ENCODE measurements around the gene EMILIN2. TPM values are rescaled to one million over a fixed set of nuclear protein-coding genes. Genes with fewer than 3 reads are reported as not detected.

EMILIN2 gene
- total and polyA plus RNA-seq, 9 of the 15 experiments (the other 6 are each of a cell fraction or from before 2014, with no cell fraction given), result 0.01 to 0.40 (median 0.19) TPM

DNA sequence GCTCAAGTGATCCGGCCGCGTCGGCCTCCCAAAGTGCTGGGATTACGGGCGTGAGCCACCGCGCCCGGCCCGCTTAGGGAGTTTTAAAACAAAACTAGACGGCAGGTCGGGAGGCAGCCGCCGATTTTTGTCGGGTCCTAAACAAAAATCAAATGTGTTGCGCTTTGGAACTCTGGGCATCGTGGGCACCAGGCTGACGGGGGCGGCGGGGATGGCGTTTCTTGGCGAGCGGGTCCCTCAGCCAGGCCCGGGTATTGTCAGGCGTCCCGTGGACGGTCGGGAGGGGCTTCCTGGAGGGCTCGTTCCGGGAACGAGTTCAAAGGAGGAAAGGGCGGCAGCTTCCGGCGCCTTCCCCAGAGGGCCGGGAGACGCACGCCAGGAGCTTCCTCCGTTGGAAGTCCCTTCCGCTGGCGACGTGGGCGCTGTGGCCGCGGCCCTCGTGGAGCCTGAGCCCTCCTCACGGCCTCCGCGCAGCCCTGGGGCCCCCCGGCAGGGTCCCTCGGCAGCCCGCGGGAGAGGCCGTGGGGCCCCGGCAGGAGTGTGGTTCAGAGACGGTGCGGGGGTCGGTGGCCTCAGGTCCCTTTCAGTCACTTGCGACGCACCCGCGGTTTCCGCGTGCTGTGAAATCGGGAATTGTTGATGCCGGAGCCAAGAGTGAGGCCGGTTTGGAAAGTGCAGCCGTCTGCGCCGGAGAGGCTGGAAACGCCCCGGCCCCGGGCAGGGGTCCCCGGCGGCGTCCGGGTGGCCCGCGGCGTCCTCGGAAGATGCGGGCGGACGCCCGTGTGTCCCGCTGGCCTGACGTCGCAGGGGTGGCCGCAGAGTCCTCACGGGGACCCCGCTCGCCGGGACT is 59.3 kb downstream of the EMILIN2 start:
- 76% methylated on average over 68 of the region's 92 CpGs for WGBS (ENCODE audit: insufficient coverage, low coverage, missing lambda C conversion rate)
- H3K9ac ChIP-seq (ENCODE audit: insufficient read depth in 1 of 2, low read depth in 2 of 2, low read length in 2 of 2), result peak overlapping the region in 1 of 2 experiments; percentile 82; a peak in 2 of 4 replicates
- peak overlapping the region; percentile 46; the same call in 1 of the 2 replicates for H3K4me3 ChIP-seq
- H3K27me3 ChIP-seq (ENCODE audit: control insufficient read depth in 2 of 2, insufficient read depth in 2 of 2, low read length in 2 of 2), result peaks cover 2 to 21% of the 10 kb centered on the region in 2 experiments; a peak in 3 of 5 replicates
- ChIA-PET CTCF (ENCODE audit: low intra/inter-chr PET ratio) (no interaction called here), POLR2A (no interaction called here)
- ATAC-seq (no peak), FAIRE-seq (no peak), DNase-seq (ENCODE audit: extremely low read depth in 1 of 4, low spot score in 3 of 4) (no peak)
- intact Hi-C loops (cut with micrococcal nuclease) (no loop called here), in situ Hi-C loops (cut with MboI) (no loop called here)
- no peaks in the 10 kb centered on the region for H3K9me3 ChIP-seq (replicated peaks; ENCODE audit: control insufficient read depth, insufficient read depth, low read depth, low read length)
- no peak overlapping the region for H3K4me2 ChIP-seq (ENCODE audit: insufficient read depth, low read length)
- H3K4me1 ChIP-seq (replicated peaks in 1 of 2; ENCODE audit: control insufficient read depth in 2 of 2, insufficient read depth in 2 of 2, low read length in 2 of 2), result peaks cover 4 to 26% of the 10 kb centered on the region in 2 experiments; a peak in 4 of 5 replicates
- H3K27ac ChIP-seq (ENCODE audit: extremely low read depth, low read depth, low read length), result no peak overlapping the region
- TF ChIP-seq HNRNPL (IDR thresholded peaks at IDR 0.05; ENCODE audit: low read depth, low read length), result no peak
- no peak for TF ChIP-seq MYNN (IDR thresholded peaks at IDR 0.05)
- no peak for TF ChIP-seq MYNN (CRISPR knock-in tag; IDR thresholded peaks at IDR 0.05)
- TF ChIP-seq ETV5 (CRISPR knock-in tag; IDR thresholded peaks at IDR 0.05; ENCODE audit: low read depth), result no peak
- TF ChIP-seq ELF1 (tag; IDR thresholded peaks at IDR 0.05), result no peak
- TF ChIP-seq, protein P1, sequence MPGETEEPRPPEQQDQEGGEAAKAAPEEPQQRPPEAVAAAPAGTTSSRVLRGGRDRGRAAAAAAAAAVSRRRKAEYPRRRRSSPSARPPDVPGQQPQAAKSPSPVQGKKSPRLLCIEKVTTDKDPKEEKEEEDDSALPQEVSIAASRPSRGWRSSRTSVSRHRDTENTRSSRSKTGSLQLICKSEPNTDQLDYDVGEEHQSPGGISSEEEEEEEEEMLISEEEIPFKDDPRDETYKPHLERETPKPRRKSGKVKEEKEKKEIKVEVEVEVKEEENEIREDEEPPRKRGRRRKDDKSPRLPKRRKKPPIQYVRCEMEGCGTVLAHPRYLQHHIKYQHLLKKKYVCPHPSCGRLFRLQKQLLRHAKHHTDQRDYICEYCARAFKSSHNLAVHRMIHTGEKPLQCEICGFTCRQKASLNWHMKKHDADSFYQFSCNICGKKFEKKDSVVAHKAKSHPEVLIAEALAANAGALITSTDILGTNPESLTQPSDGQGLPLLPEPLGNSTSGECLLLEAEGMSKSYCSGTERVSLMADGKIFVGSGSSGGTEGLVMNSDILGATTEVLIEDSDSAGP (CRISPR knock-in tag; IDR thresholded peaks at IDR 0.05), result no peak
- no peak for TF ChIP-seq ZC3H4 (CRISPR knock-in tag; IDR thresholded peaks at IDR 0.05; ENCODE audit: borderline replicate concordance)
- no peak for TF ChIP-seq ZKSCAN8 (CRISPR knock-in tag; IDR thresholded peaks at IDR 0.05)
- TF ChIP-seq FOXJ2 (tag; IDR thresholded peaks at IDR 0.05), result no peak
- TF ChIP-seq TCF7L2 (IDR thresholded peaks at IDR 0.05; ENCODE audit: low read depth, low read length), result no peak
- no peak for TF ChIP-seq KLF16 (IDR thresholded peaks at IDR 0.05)
- TF ChIP-seq NCOA6 (IDR thresholded peaks at IDR 0.05), result no peak
- TF ChIP-seq, protein P2, sequence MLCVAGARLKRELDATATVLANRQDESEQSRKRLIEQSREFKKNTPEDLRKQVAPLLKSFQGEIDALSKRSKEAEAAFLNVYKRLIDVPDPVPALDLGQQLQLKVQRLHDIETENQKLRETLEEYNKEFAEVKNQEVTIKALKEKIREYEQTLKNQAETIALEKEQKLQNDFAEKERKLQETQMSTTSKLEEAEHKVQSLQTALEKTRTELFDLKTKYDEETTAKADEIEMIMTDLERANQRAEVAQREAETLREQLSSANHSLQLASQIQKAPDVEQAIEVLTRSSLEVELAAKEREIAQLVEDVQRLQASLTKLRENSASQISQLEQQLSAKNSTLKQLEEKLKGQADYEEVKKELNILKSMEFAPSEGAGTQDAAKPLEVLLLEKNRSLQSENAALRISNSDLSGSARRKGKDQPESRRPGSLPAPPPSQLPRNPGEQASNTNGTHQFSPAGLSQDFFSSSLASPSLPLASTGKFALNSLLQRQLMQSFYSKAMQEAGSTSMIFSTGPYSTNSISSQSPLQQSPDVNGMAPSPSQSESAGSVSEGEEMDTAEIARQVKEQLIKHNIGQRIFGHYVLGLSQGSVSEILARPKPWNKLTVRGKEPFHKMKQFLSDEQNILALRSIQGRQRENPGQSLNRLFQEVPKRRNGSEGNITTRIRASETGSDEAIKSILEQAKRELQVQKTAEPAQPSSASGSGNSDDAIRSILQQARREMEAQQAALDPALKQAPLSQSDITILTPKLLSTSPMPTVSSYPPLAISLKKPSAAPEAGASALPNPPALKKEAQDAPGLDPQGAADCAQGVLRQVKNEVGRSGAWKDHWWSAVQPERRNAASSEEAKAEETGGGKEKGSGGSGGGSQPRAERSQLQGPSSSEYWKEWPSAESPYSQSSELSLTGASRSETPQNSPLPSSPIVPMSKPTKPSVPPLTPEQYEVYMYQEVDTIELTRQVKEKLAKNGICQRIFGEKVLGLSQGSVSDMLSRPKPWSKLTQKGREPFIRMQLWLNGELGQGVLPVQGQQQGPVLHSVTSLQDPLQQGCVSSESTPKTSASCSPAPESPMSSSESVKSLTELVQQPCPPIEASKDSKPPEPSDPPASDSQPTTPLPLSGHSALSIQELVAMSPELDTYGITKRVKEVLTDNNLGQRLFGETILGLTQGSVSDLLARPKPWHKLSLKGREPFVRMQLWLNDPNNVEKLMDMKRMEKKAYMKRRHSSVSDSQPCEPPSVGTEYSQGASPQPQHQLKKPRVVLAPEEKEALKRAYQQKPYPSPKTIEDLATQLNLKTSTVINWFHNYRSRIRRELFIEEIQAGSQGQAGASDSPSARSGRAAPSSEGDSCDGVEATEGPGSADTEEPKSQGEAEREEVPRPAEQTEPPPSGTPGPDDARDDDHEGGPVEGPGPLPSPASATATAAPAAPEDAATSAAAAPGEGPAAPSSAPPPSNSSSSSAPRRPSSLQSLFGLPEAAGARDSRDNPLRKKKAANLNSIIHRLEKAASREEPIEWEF (CRISPR knock-in tag; IDR thresholded peaks at IDR 0.05), result no peak
- 0 out of 2 replicates have a peak, but pooled peaks cover 5% of the 10 kb centered on the region for H4K20me1 ChIP-seq (replicated peaks; ENCODE audit: control insufficient read depth, insufficient read depth, low read length)
- H3K79me2 ChIP-seq (ENCODE audit: control insufficient read depth, insufficient read depth, low read length), result no peaks in the 10 kb centered on the region
- BruUV-seq (replicated peaks), result no TSS peak
- H3K9me1 ChIP-seq (ENCODE audit: control insufficient read depth, insufficient read depth, low read length), result no peaks in the 10 kb centered on the region
- H3K36me3 ChIP-seq (ENCODE audit: control insufficient read depth, insufficient read depth, low read length), result no peaks in the 10 kb centered on the region
- H2AFZ ChIP-seq (ENCODE audit: low read depth, low read length), result no peak overlapping the region
